ENCODE results near the gene CFAP43.
"Not testable (repeated sequence)": the region's sequence is repeated elsewhere in the genome, so short reads cannot be mapped to it uniquely, and the experiment has no call there.

Gene CFAP43

DNA sequence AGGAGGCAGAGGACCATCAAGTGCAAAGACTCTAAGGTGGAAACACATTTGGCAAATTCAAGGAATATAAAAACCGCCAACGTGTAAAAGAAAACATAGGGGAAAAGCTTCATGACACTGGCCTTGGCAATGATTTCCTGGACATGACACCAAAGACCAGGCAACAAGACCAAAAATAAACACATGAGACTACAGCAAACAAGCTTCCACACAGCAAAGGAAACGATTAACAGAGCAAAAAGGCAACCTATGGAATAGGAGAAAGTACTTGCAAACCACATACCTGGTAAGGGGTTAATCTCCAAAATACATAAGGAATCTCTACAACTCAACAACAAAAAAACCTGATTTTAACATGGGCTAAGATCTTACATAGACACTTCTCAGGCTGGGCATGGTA is 26.0 kb upstream of the CFAP43 start:
- DNase-seq (ENCODE audit: low read depth in 2 of 2): no peak

DNA sequence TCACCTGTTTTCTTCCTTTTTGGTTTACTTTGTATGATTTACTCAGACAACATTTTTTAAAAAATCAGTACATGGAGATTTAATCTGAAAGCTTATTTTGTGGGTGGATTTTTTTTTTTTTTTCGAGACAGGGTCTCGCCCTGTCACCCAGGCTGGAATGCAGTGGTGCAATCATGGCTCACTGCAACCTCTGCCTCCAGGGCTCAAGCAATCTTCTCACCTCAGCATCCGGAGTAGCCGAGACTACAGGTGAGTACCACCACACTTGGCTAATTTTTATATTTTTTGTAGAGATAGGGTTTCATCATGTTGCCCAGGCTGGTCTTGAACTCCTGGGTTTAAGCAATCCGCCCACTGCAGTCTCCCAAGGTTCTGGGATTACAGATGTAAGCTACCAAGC is 25.1 kb upstream of the CFAP43 start:
- no peak for DNase-seq (ENCODE audit: low read depth in 2 of 2)

DNA sequence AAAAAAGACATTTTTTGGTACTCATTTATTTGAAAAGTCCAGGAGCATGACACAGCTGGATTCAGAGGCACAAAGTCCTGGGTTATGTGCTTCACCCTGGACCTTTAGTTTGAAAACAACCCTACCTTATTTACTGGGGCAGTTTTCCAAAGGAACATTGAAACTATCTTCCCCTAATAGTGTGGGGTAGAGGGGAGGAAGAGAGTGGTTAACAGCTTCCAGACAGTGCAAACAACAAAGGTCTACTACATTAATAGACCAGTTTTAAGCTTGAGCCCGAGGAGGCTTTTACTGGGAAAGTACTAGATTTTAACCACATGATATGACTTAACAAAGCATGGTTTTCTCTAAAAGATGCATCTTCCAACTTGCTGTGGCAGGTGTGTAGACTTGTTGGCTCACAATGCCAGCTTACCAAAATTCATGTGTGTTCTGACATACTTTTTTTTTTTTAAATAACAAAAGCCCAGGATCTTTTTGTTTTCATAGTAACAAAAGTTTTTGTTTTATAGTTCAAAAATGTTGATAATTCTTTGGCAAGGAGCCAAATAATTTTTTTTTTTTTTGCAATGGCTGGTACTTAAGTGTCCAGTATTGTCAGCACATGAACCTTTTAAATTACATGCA is 24.3 kb upstream of the CFAP43 start:
- DNase-seq (ENCODE audit: low read depth in 2 of 2): no peak

- DNase-seq (ENCODE audit: low read depth in 2 of 2): no peak
Observed at GRCh38 chr10:104255311-104255981, 23.3 kb upstream of the CFAP43 start.

DNA sequence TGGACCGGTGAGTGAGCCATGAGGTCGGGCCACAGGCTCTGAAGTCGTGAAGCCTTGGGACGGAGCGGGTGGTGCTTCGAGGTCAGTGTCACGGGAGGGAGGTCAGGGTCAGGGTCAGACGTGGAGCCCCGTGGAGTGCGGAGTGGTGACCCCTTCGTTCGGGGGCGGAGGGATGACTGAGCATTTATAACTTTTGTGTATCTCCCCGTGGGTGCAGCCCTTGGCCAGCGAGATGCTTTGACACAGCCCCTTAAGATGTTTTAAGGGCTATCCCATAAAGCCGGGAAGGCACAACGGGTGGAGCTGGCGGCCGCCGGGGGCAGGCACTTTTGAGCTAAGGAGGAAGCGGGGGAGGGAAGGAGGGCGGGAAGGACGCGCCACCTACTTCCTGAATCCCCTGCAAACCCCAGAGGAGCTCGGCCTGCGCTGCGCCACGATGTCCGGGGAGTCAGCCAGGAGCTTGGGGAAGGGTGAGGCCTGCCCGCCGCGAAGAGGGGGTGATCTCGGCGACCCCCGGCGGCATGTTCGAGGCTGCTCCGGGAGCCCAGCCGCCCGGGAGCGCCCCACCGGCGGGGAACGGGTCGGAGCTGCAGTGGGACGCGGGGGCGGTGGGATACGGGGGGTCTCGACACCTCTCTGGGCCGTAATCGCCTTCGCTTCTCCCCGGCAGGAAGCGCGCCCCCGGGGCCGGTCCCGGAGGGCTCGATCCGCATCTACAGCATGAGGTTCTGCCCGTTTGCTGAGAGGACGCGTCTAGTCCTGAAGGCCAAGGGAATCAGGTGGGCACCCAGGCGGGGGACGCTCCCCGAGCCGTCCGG is 22.5 kb upstream of the CFAP43 start, which contains the start of gene GSTO1:
TSS of gene GSTO1 (plus strand) at position 400 of the 818 bp plus-strand sequence. CDS start at position 437, 37 bp downstream.
- no peak for DNase-seq (ENCODE audit: low read depth in 2 of 2)

DNA sequence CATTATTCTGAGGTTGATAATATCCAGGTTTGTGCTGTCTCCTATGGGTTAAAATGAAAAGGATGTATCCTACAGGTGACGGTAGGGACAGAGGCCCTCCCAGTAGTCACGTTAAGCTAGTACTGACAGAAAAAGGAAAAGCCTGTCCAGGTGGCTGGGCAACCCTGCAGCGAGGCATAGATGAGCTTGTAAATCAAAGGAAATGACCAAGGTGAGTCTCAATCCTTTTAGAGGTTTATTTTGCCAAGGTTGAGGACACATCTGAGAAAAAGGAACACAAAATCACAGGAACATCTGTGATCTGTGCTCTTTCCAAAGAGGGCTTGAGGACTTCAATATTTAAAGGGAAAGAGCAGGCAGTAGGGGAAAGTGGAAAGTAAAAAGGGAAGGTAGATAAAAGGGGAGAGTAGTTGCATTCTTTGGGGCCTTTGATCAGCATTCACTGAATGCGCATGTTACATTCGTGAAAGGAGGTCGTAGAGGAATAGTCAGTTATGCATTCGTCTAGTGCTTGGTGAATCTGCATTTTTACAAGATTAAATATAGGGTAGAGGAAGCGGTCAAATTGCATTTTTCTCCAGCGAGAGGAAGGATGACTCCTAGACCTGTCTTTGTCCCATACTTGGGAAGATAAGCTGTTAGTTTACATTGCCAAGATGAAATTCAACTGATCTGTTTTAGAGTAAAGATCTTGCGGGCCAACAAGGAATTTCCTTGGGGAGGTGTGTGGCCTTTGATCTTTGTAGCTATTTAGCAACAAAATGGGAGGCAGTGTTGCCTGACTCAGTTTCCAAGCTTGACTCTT is 21.6 kb upstream of the CFAP43 start:
- DNase-seq (ENCODE audit: low read depth in 2 of 2): no peak

DNA sequence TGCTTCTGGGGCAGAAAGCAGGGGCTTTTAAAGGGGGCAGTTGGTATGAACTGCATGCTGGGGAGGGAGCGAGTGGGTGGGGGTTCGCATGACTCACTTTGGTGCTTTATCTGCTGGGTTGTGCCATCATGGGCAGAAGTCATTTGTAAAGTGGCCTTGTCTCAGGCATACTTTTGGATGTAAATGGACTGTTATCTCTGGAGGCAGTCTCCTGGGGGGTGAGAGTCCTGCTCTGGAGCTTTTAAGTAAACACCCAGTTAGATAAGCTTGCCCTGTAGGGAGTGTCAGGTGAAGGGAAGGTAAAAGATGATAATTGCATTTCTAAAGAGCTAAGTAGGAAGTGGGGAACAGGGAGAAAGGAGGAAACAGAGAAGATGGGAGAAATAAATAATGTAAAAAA is 20.9 kb upstream of the CFAP43 start:
- DNase-seq (ENCODE audit: low read depth in 2 of 2): no peak

DNA sequence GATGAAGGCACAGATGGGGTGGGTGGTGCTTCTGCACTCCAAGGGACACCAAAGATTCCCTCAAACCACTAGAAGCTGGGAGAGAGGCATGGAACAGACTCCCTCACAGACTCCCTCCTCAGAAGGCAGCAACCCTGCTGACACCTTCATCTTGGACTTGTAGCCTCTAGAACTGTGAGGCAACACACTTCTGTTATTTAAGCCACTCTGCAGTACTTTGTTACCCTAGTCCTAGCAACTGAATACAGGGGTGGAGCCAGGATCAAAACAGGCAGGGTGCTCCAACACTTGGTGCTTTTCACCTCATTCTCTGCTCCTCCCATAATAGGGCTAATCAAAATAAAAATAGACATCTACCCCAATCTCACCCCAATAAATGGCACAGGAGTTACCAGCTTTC is 20.2 kb upstream of the CFAP43 start:
- DNase-seq (ENCODE audit: low read depth in 2 of 2): no peak

DNA sequence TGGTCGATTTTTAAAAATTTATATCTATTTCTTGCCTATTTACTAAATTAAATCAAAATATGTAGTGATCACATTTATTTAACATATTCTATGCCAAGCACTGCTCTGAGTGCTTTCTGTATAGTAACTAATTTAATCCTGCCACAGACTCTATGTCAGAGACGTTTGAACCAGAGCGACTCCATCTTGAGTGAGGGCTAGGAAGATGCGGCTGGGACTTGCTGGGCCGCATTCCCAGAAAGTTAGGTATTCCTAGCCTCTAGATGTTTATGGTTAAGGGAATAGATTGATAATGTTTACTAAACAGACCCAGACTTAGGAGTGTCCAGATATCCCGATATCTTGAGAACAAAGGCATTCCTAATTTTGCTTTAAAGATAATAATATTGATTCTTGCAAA is 19.3 kb upstream of the CFAP43 start:
- DNase-seq (ENCODE audit: low read depth in 2 of 2): no peak

GRCh38 chr10:104250371-104250770 is 18.2 kb upstream of the CFAP43 start:
- no peak for DNase-seq (ENCODE audit: low read depth in 2 of 2)

DNA sequence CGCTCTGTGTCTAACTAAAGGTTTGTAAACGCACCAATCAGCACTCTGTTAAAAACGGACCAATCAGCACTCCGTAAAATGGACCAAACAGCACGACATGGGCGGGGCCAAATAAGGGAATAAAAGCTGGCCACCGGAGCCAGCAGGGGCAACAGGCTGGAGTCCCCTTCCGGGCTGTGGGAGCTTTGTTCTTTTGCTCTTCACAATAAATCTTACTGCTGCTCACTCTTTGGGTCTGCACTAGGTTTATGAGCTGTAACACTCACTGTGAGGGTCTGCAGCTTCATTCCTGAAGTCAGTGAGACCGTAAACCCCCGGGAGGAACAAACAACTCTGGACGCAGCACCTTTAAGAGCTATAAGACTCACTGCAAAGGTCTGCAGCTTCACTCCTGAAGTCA is 16.8 kb upstream of the CFAP43 start:
- not testable (repeated sequence) for DNase-seq (ENCODE audit: low read depth in 2 of 2)

- no peak for DNase-seq (ENCODE audit: low read depth in 2 of 2)
Observed at GRCh38 chr10:104247513-104248146, 15.5 kb upstream of the CFAP43 start.

DNA sequence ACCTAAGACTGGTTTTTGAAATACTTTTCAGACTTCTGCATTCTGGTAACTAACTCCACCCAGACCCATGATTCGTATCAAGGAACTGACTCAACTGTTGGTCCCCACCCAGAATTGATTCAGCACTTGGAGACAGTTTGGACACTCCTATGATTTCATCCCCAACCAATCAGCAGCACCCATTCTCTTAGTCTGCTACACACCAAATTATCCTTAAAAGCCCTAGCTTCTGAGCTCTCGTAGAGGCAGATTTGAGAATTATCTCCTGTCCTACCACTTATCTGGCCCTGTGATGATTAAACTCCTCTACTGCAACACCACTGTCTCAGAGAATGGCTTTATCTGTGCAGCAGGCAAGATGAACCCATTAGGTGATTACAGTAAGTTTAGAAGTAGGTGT is 14.8 kb upstream of the CFAP43 start:
- DNase-seq (ENCODE audit: low read depth in 2 of 2): no peak

GRCh38 chr10:104245066-104245632 is 13.0 kb upstream of the CFAP43 start:
- no peak for DNase-seq (ENCODE audit: low read depth in 2 of 2)

GRCh38 chr10:104243512-104243911 is 11.3 kb upstream of the CFAP43 start:
- DNase-seq (ENCODE audit: low read depth in 2 of 2): no peak

DNA sequence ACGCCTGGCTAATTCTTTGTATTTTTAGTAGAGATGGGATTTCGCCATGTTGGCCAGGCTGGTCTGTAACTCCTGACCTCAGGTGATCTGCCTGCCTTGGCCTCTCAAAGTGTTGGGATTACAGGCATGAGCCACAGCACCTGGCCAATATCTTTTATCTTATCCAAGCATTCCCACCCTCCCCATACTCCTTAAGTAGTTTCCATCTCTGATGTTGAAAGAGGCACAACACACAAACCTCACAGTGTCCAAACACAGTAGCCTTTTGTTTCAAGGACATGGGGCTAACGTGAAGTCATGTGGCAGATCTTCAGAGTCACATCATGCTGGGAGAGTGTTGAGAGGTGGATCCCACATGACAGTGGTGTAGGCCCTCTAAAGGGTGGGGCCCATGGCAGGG is 10.8 kb upstream of the CFAP43 start:
- not testable (repeated sequence) for DNase-seq (ENCODE audit: low read depth in 2 of 2)

DNA sequence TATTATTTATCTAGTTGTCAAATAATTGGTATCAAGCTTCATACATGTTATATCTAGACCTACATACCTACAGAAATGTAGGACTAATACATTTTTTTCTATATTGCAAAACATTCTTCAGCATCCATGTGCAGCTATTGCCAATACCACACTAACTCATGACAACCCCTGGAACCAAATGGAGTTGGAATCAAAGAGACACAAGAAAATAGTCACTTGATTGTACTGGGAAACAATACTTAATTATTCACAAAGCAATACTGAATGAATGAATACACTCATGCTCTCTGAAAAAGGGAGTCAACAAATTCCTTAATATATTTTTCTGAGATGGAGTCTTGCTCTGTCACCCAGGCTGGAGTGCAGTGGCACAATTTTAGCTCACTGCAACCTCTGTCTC is 10.4 kb upstream of the CFAP43 start:
- DNase-seq (ENCODE audit: low read depth in 2 of 2): no peak

DNA sequence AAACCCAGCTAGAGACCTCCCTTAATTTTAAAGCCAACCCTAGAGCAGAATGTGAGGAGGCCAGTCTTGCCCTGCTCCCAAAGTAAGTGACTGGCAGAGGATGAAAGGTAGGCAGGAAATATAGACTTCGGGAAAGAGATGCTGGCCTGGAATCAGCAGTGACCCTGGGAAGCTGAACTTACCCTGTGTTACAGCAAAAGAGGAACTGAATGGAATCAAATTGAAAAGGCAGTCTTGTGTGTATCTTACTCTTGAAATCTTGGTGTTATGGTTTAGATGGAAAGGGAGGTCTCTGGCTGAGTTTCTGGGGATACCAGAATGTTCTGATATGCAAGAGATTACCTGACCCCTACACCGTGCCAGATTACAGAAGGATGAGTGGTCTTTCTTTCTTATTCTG is 7.9 kb upstream of the CFAP43 start:
- DNase-seq (ENCODE audit: low read depth in 2 of 2): no peak

DNA sequence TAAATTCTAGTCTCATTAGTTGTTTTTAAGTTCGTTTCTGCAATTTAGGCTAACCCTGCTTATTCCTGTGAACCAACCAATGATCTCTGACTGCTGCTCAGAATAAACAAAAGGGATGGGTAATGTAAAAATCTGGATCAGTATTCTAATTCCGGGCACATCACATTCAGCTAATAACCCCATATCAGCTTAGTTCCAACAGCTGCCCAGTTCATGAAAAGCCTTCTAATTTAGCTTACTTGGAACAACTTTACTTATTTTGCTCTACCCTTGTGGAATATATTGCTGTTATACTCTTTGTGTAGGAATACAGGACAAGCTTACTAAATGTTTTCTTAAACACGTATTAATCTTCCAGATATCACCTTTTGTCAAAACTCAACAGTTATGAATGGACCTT is 3.6 kb upstream of the CFAP43 start:
- no peak for DNase-seq (ENCODE audit: low read depth in 2 of 2)

GRCh38 chr10:104234934-104235333 is 2.8 kb upstream of the CFAP43 start:
- no peak for DNase-seq (ENCODE audit: low read depth in 2 of 2)

DNA sequence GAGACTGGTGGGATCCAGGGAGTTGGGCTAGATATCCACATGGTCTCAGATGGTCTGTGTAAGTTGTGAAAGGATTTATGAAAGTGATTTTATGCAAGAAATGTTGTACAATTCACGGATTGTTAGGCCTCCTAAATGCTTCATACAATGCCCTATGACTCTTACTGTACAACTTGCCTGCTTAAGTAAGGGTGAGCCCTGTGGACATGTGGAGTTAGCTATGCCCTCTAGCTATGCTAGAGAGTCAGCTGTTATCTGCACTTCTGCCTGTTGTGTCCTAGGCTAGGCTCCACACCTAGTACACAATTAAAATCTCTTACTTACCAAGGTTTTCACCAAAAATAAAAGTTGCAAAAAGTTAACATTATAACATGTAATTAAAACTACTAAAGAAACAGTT is 1.7 kb upstream of the CFAP43 start:
- no peak for DNase-seq (ENCODE audit: low read depth in 2 of 2)

Data from activated CD8-positive, alpha-beta memory T cell treated with anti-CD3 and anti-CD28 coated beads for 4 hours (primary cell).